Lower leg skin (tissue), 4 donors: Measurements from ENCODE around the gene ADAMTS1. TPM values are rescaled to one million over a fixed set of nuclear protein-coding genes. Genes with fewer than 3 reads are reported as not detected.

Source experiments
- DNase-seq, 2 donors: peaks; one replicate each; pipeline ENCODE4 v3.0.0-alpha.2; 2019; ENCODE audit warnings: low spot score in 2 of 2
- H3K4me3 ChIP-seq: fragments of 200-600 bp; sonication (generic); 2 replicates; pipeline ENCODE4 v1.5.1; 2017; ENCODE audit warnings: mild to moderate bottlenecking, low read depth; ENCODE audit not compliant: poor library complexity, severe bottlenecking
- POLR2A ChIP-seq, 2 donors: fragments of 450-650 bp; IDR thresholded peaks; one replicate each; pipeline ENCODE4 v1.6.1; 2016 to 2017; ENCODE audit warnings: antibody characterized with exemption in 2 of 2, mild to moderate bottlenecking in 1 of 2, moderate library complexity in 1 of 2
- WGBS, 2 donors: methylation state at CpG; one replicate each; pipeline ENCODE4 v1.1.5; 2018; 5-methylcytosine and 5-hydroxymethylcytosine counted together
- intact Hi-C: fragments of 100-400 bp; cut with DNase I; formaldehyde crosslinking; loops from one replicate; pipeline ENCODE4 v1.15.0; 2023; ENCODE audit warnings: low total_unique reads
- total RNA-seq, 4 donors: library from RNA; depleted of rRNA; stranded (reverse); fragments of >200 nt; gene quantifications; one replicate each; pipeline ENCODE4 v1.1.0, GENCODE V29; 2016
- TF ChIP-seq, protein P1 (sequence below), 3 donors: fragments of 450-650 bp; IDR thresholded peaks; one replicate each; pipeline ENCODE4 v1.5.1; 2016; ENCODE audit warnings: antibody characterized with exemption in 3 of 3, mild to moderate bottlenecking in 3 of 3, moderate library complexity in 2 of 3

ADAMTS1 gene
- total RNA-seq, 4 donors from 2014 or later, result 19.4 to 53.2 (median 24.0) TPM

DNA sequence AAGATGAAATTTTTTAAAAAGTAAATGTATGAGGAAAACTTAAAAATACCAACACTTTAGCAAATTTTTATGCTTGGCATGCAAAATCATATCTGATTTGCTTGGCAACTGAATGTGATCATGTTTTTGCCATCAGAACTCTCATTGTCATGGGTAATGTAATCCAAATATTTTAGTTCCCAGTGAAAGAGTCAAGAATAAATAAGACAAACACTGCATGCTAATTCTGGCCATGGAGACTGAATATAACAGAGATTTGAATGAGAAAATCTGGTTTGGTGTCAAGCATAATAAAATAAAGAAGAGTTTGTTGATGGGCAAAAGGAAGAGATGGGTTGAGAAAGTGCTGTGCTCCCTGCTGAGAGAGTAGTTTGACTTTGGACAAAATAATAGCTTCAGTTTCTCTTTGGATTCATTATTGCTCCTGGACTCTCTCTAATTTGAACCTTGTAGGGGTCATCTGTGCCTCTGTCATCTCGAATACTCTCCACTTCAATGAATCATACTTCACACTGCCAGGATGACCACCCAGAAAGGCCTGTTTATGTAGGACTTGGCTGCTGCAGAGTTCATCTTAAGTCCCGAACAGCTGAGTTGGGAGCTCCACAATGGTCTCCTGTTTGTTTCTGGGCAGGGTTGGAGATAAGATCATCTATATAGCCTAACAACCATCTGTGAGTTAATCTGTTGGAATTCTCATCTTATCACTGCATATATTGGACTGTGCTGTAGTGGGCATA lies 34.4 kb downstream of the ADAMTS1 start:
- TF ChIP-seq POLR2A (IDR thresholded peaks at IDR 0.05), result no peak
- TF ChIP-seq, protein P1, sequence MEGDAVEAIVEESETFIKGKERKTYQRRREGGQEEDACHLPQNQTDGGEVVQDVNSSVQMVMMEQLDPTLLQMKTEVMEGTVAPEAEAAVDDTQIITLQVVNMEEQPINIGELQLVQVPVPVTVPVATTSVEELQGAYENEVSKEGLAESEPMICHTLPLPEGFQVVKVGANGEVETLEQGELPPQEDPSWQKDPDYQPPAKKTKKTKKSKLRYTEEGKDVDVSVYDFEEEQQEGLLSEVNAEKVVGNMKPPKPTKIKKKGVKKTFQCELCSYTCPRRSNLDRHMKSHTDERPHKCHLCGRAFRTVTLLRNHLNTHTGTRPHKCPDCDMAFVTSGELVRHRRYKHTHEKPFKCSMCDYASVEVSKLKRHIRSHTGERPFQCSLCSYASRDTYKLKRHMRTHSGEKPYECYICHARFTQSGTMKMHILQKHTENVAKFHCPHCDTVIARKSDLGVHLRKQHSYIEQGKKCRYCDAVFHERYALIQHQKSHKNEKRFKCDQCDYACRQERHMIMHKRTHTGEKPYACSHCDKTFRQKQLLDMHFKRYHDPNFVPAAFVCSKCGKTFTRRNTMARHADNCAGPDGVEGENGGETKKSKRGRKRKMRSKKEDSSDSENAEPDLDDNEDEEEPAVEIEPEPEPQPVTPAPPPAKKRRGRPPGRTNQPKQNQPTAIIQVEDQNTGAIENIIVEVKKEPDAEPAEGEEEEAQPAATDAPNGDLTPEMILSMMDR (IDR thresholded peaks at IDR 0.05), result no peak
- no peak overlapping the region for H3K4me3 ChIP-seq
- DNase-seq, result no peak
- intact Hi-C loops, result no loop called here
- 62 to 65% methylated on average over 2 of the region's 2 CpGs for WGBS, 2 donors

DNA sequence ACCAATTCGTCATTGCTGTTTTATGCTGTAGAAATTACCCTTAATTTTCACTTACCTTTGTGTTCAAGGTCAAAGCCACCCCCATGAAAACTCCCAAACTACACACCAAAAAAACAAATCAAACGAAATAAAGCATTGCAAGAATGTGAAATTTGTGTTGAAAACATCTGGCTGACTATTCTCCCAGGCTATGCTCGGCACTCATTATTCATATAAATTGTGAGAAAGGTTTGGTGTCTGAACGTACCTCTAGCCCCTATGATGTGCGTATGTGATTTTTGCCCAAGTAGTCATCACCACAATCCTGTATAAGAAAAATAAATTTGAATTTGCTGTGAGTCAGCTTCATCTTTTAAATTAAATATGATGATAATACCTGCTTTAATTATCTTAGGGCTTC lies 34.9 kb downstream of the ADAMTS1 start:
- intact Hi-C loops, result no loop called here
- no peak for TF ChIP-seq POLR2A (IDR thresholded peaks at IDR 0.05)
- TF ChIP-seq, protein P1 (IDR thresholded peaks at IDR 0.05), result no peak
- no peak for DNase-seq
- no peak overlapping the region for H3K4me3 ChIP-seq
- WGBS, 2 donors, result 57 to 72% methylated on average over 5 of the region's 5 CpGs

DNA sequence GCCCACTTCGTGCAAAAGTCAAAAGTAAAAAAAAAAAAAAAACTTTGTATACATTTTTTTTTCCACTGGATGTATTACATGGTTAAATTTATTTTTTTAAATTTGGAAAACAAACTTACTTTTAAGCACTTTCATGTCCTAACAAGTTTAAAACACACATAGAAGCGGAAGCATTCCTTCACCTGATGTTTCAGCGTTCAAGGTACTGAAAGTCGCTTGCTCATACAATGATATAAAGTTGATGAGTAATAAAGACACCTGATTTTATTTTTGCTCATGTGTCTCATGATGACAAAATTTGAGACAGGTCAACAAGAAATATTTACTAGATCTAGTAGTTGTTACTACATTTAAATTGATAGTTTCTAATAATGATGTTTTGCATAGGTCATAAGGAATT lies 35.5 kb downstream of the ADAMTS1 start:
- WGBS, 2 donors, result 63 to 69% methylated on average over 4 of the region's 4 CpGs
- H3K4me3 ChIP-seq, result no peak overlapping the region

GRCh38 chr21:26806801-26807295 lies 38.4 kb downstream of the ADAMTS1 start:
- TF ChIP-seq POLR2A (IDR thresholded peaks at IDR 0.05), result no peak
- intact Hi-C loops, result no loop called here
- WGBS, 2 donors, result 78 to 83% methylated on average over 5 of the region's 5 CpGs
- H3K4me3 ChIP-seq, result no peak overlapping the region
- DNase-seq, result no peak

More for the DNA sequence above, 35.5 kb downstream of the ADAMTS1 start:
- no peak for DNase-seq
- TF ChIP-seq, protein P1 (IDR thresholded peaks at IDR 0.05), result no peak
- TF ChIP-seq POLR2A (IDR thresholded peaks at IDR 0.05), result no peak
- intact Hi-C loops, result no loop called here

- intact Hi-C loops, result no loop called here
- DNase-seq, result no peak
- WGBS, 2 donors, result 64 to 73% methylated on average over 5 of the region's 5 CpGs
- no peak overlapping the region for H3K4me3 ChIP-seq
- TF ChIP-seq POLR2A (IDR thresholded peaks at IDR 0.05), result no peak
- TF ChIP-seq, protein P1 (IDR thresholded peaks at IDR 0.05), result no peak
Observed at GRCh38 chr21:26804895-26805609, 40.2 kb downstream of the ADAMTS1 start.

GRCh38 chr21:26801498-26801897 lies 43.7 kb downstream of the ADAMTS1 start:
- TF ChIP-seq, protein P1 (IDR thresholded peaks at IDR 0.05), result no peak
- TF ChIP-seq POLR2A (IDR thresholded peaks at IDR 0.05), result no peak
- no peak for DNase-seq
- intact Hi-C loops, result no loop called here
- WGBS, 2 donors, result 58 to 76% methylated on average over 1 of the region's 1 CpG
- H3K4me3 ChIP-seq, result no peak overlapping the region
